ENCODE data around the gene MAPK6. TPM values are rescaled to one million over a fixed set of nuclear protein-coding genes. Genes with fewer than 3 reads are reported as not detected.

Gene MAPK6
- total RNA-seq, 4 donors from 2014 or later: 53.8 to 162 (median 69.2) TPM

DNA sequence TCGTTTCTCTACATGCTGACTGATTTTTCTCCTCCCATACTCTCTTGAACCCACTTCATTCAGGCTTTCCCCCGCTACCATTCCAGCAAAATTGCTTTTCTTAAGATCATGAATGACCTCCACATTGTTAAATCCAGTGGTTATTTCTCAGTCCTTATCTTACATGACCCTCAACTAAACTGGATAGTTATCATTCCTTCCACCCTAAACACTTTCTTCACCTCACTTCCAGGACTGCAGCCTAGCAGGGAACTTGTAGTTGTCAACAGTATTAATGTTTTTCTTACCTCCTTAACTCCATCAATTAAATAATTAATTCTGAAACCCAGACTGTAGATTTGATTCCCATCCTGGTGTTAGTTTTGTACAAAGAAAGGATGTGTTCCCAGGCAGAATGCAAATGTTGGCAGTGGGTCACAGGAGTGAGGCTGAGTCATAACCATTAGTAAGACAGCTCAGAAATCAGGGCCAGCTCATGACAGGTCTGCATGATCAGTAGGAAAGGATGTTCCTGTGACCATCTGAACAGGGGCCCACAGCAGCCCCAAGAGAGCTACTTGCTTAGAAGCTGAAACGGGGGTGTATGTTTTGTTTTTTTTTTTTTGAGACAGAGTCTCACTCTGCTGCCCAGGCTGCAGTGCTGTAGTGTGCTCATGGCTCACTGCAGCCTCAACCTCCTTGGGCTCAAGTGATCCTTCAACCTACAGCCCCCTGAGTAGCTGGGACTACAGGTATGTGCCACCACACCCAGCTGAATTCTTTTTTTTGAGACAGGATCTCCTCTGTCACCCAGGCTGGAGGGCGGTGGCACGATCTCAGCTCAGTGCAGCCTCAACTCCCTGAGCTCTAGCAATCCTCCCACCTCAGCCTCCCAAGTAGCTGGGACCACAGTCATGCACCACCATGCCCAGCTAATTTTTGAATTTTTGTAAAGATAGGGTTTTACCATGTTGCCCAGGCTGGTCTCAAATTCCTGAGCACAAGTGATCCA, 84.5 kb downstream of the MAPK6 start:
- DNase-seq: no peak
- H3K4me3 ChIP-seq: no peak overlapping the region
- peak overlapping the region in 3 of 4 donors; percentile 5 to 50 (median 46) for H3K27ac ChIP-seq
- intact Hi-C loops (cut with DNase I): no loop called here
- H3K27me3 ChIP-seq: peaks cover 0 to 2% (median 0%) of the 10 kb centered on the region in 4 donors
- WGBS, 2 donors: 53 to 55% methylated on average over 4 to 5 of the region's 5 CpGs
- H3K9me3 ChIP-seq: no peaks in the 10 kb centered on the region
- peaks cover 5 to 32% (median 10%) of the 10 kb centered on the region in 3 donors for H3K4me1 ChIP-seq
- no peaks in the 10 kb centered on the region for H3K36me3 ChIP-seq
- TF ChIP-seq, protein P1, sequence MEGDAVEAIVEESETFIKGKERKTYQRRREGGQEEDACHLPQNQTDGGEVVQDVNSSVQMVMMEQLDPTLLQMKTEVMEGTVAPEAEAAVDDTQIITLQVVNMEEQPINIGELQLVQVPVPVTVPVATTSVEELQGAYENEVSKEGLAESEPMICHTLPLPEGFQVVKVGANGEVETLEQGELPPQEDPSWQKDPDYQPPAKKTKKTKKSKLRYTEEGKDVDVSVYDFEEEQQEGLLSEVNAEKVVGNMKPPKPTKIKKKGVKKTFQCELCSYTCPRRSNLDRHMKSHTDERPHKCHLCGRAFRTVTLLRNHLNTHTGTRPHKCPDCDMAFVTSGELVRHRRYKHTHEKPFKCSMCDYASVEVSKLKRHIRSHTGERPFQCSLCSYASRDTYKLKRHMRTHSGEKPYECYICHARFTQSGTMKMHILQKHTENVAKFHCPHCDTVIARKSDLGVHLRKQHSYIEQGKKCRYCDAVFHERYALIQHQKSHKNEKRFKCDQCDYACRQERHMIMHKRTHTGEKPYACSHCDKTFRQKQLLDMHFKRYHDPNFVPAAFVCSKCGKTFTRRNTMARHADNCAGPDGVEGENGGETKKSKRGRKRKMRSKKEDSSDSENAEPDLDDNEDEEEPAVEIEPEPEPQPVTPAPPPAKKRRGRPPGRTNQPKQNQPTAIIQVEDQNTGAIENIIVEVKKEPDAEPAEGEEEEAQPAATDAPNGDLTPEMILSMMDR (IDR thresholded peaks at IDR 0.05): no peak
- TF ChIP-seq POLR2A (IDR thresholded peaks at IDR 0.05): no peak

DNA sequence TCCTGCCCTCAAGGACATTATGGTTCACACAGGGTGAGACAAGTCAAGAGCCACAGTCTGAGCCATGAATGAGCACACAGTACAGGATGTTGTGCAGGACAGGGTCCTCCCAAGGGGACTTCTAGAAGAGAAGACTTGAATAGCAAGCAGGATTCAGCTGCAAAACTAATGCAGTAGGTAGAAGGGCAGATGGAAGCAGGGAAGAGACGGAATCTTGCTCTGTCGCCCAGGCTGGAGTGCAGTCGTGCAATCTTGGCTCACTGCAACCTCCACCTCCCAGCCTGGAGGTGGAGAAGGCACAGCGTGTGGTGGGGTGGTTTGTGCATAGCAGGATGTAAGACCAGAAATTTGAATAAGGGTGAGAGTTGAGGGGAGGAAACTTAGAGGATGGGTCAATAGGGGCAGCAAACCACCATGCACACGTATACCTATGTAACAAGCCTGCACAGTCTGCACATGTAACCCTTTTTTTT, 85.5 kb downstream of the MAPK6 start:
- no peak for DNase-seq
- Histone ChIP-seq H3K27me3 (peaks cover 0 to 3% (median 0%) of the 10 kb centered on the region in 4 donors), H3K4me1 (peaks cover 5 to 32% (median 10%) of the 10 kb centered on the region in 3 donors), H3K27ac (no peak overlapping the region), H3K9me3 (no peaks in the 10 kb centered on the region), H3K4me3 (no peak overlapping the region), H3K36me3 (no peaks in the 10 kb centered on the region)
- intact Hi-C loops (cut with DNase I): no loop called here
- 77 to 92% methylated on average over 5 of the region's 5 CpGs for WGBS, 2 donors
- TF ChIP-seq POLR2A (IDR thresholded peaks at IDR 0.05): no peak
- TF ChIP-seq, protein P1 (IDR thresholded peaks at IDR 0.05): no peak

DNA sequence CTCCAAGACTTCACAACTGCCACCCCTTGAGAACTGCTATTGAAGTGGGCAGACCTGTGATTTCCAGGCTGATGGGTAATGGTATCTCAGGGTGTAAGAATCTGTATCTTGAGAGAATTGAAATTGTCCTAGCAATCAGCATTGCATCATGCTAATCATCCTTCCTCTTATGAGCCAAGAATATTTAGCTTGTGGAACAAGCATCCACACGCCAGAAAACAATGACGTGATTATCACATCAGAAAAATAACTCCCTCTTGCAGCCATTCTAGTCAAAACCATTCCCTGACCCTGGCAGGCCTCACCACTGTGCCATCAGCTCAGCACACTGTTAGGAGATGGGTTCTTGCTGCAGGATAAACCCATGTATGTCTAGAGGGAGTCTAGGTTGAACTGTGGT, 86.8 kb downstream of the MAPK6 start:
- TF ChIP-seq POLR2A (IDR thresholded peaks at IDR 0.05): no peak
- TF ChIP-seq, protein P1 (IDR thresholded peaks at IDR 0.05): no peak
- H3K4me3 ChIP-seq: no peak overlapping the region
- DNase-seq: no peak
- no peak overlapping the region for H3K27ac ChIP-seq
- intact Hi-C loops (cut with DNase I): no loop called here
- peaks cover 5 to 32% (median 9%) of the 10 kb centered on the region in 3 donors for H3K4me1 ChIP-seq
- H3K36me3 ChIP-seq: no peaks in the 10 kb centered on the region
- 42 to 66% methylated on average over 2 of the region's 2 CpGs for WGBS, 2 donors
- H3K9me3 ChIP-seq: no peaks in the 10 kb centered on the region
- H3K27me3 ChIP-seq: peaks cover 0 to 13% (median 0%) of the 10 kb centered on the region in 4 donors

DNA sequence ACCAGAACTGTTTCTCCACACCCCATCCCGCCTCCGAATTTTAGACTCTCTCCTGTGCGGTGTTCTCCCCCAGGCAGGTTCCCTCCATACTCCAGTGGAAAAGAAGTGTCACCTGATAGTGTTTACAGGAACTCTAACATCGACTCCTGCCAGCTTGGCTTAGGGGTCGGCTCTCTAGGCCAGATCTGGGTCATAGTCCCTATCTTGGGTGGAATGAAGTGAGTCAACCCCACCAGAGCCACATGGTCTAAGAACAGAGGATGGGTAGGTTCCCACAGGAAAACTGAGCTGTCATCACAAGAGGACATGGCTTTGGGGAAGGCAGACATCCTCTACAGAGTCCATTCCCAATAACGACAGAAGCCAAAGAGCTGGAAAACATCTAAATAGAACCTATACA, 87.6 kb downstream of the MAPK6 start:
- intact Hi-C loops (cut with DNase I): no loop called here
- Histone ChIP-seq H3K4me1 (peaks cover 5 to 37% (median 8%) of the 10 kb centered on the region in 3 donors), H3K9me3 (no peaks in the 10 kb centered on the region), H3K36me3 (no peaks in the 10 kb centered on the region), H3K27ac (no peak overlapping the region), H3K4me3 (no peak overlapping the region), H3K27me3 (peaks cover 0 to 21% (median 0%) of the 10 kb centered on the region in 4 donors)
- WGBS, 2 donors: 68 to 74% methylated on average over 6 of the region's 6 CpGs
- no peak for DNase-seq
- TF ChIP-seq, protein P1 (IDR thresholded peaks at IDR 0.05): no peak
- TF ChIP-seq POLR2A (IDR thresholded peaks at IDR 0.05): no peak

DNA sequence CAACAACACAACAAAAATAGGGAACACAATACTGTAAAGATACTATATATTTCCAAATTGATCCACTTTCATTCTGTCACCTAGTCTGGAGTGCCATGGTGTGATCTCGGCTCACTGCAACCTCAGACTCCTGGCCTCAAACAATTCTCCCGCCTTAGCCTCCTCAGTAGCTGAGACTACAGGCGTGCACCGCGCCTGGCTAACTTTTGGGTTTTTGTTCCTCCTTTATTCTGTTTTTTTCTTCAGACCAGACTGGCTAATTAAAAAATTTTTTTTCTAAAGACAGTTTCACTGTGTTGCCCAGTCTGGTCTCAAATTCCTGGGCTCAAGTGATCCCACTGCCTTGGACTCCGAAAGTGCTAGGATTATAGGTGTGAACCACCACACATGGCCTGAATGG, 88.2 kb downstream of the MAPK6 start:
- intact Hi-C loops (cut with DNase I): no loop called here
- Histone ChIP-seq H3K4me1 (peaks cover 8 to 42% (median 14%) of the 10 kb centered on the region in 3 donors), H3K4me3 (no peak overlapping the region), H3K27ac (no peak overlapping the region), H3K27me3 (peaks cover 0 to 27% (median 0%) of the 10 kb centered on the region in 4 donors), H3K36me3 (no peaks in the 10 kb centered on the region), H3K9me3 (no peaks in the 10 kb centered on the region)
- 92 to 95% methylated on average over 6 of the region's 6 CpGs for WGBS, 2 donors
- no peak for DNase-seq
- TF ChIP-seq POLR2A (IDR thresholded peaks at IDR 0.05): no peak
- TF ChIP-seq, protein P1 (IDR thresholded peaks at IDR 0.05): no peak
